GM23338 (cell line): ENCODE results near the gene TEKT3. TPM values are rescaled to one million over a fixed set of nuclear protein-coding genes. Genes with fewer than 3 reads are reported as not detected.

Experiments used
- ATAC-seq: fragments of 200-7000 bp; cut with Tn5 transposase; 3 replicates; pipeline ENCODE4 v1.9.1; 2020
- DNase-seq: peaks from one replicate; pipeline ENCODE4 v3.0.0-alpha.2; 2015; ENCODE audit warnings: low spot score
- H2AFZ ChIP-seq: fragments of 200-600 bp; sonication (generic); 2 replicates; pipeline ENCODE4 v1.8.0; 2016; ENCODE audit warnings: antibody characterized with exemption, mild to moderate bottlenecking, moderate library complexity
- H3F3A ChIP-seq: fragments of 200-600 bp; sonication (generic); replicated peaks from 2 replicates; pipeline ENCODE4 v1.8.0; 2017; ENCODE audit warnings: antibody characterized with exemption, mixed run types, low read depth
- H3K27ac ChIP-seq: fragments of 200-600 bp; sonication (generic); 2 replicates; pipeline ENCODE4 v1.6.1; 2016; ENCODE audit warnings: low read depth
- H3K27me3 ChIP-seq: fragments of 200-600 bp; sonication (generic); 2 replicates; pipeline ENCODE4 v1.8.0; 2016; ENCODE audit warnings: mild to moderate bottlenecking, mixed run types, moderate library complexity; ENCODE audit not compliant: insufficient read depth
- H3K36me3 ChIP-seq: fragments of 200-600 bp; sonication (generic); 2 replicates; pipeline ENCODE4 v1.8.0; 2016; ENCODE audit warnings: mild to moderate bottlenecking; ENCODE audit not compliant: insufficient read depth
- H3K4me1 ChIP-seq: fragments of 200-600 bp; sonication (generic); 2 replicates; pipeline ENCODE4 v1.8.0; 2016; ENCODE audit warnings: mild to moderate bottlenecking, moderate library complexity; ENCODE audit not compliant: insufficient read depth
- H3K4me2 ChIP-seq: fragments of 200-600 bp; sonication (generic); 2 replicates; pipeline ENCODE4 v1.7.1; 2017; ENCODE audit warnings: mixed run types
- H3K4me3 ChIP-seq: fragments of 200-600 bp; sonication (generic); 2 replicates; pipeline ENCODE4 v1.6.1; 2016; ENCODE audit warnings: mixed run types
- H3K79me2 ChIP-seq: fragments of 200-600 bp; sonication (generic); replicated peaks from 2 replicates; pipeline ENCODE4 v1.8.0; 2017; ENCODE audit warnings: mild to moderate bottlenecking; ENCODE audit not compliant: insufficient read depth
- H3K9me2 ChIP-seq: fragments of 200-600 bp; sonication (generic); 2 replicates; pipeline ENCODE4 v1.8.0; 2017; ENCODE audit not compliant: insufficient read depth
- H4K20me1 ChIP-seq: fragments of 200-600 bp; sonication (generic); replicated peaks from 2 replicates; pipeline ENCODE4 v1.8.0; 2017; ENCODE audit warnings: mild to moderate bottlenecking; ENCODE audit not compliant: insufficient read depth
- H3K27ac Mint-ChIP-seq: 2 replicates; pipeline ENCODE4 v1.8.0; 2020; ENCODE audit warnings: inconsistent platforms, mild to moderate bottlenecking, moderate library complexity, mixed read lengths
- H3K27me3 Mint-ChIP-seq: 3 replicates; pipeline ENCODE4 v1.8.0; 2022; ENCODE audit warnings: low read depth, mild to moderate bottlenecking, moderate library complexity, mixed read lengths, inconsistent platforms; ENCODE audit not compliant: insufficient read depth, poor library complexity
- H3K36me3 Mint-ChIP-seq: 3 replicates; pipeline ENCODE4 v1.8.0; 2021; ENCODE audit warnings: low read depth, mild to moderate bottlenecking, inconsistent platforms, moderate library complexity, mixed read lengths
- H3K4me1 Mint-ChIP-seq: 3 replicates; pipeline ENCODE4 v1.8.0; 2020; ENCODE audit warnings: mild to moderate bottlenecking, inconsistent platforms, mixed read lengths
- H3K4me3 Mint-ChIP-seq: 3 replicates; pipeline ENCODE4 v1.8.0; 2021; ENCODE audit warnings: moderate library complexity, mild to moderate bottlenecking, inconsistent platforms, mixed read lengths
- H3K9me3 Mint-ChIP-seq: 3 replicates; pipeline ENCODE4 v1.8.0; 2020; ENCODE audit warnings: moderate library complexity, mild to moderate bottlenecking, inconsistent platforms, mixed read lengths
- CREB1 ChIP-seq: fragments of 250-450 bp; sonication (Bioruptor Pico); IDR thresholded peaks from 2 replicates; pipeline ENCODE4 v1.5.0; 2020; ENCODE audit warnings: low read depth, mild to moderate bottlenecking, moderate library complexity
- CTCF ChIP-seq, 2 experiments: fragments of 200-600 bp in 1 of 2; sonication (generic) in 1 of 2; conservative IDR thresholded peaks; 2 replicates each; pipeline versions ENCODE4 v1.5.1 to v1.6.1; 2016 to 2017; ENCODE audit warnings: antibody characterized with exemption in 2 of 2, low read depth in 2 of 2, mild to moderate bottlenecking in 2 of 2, moderate library complexity in 1 of 2
- ETS1 ChIP-seq: IDR thresholded peaks from 2 replicates; pipeline ENCODE4 v1.6.1; 2016; ENCODE audit warnings: antibody characterized with exemption
- EZH2 ChIP-seq: fragments of 200-600 bp; sonication (generic); IDR thresholded peaks from one replicate; pipeline ENCODE4 v1.8.0; 2017; ENCODE audit warnings: antibody characterized with exemption, mild to moderate bottlenecking, low read depth; ENCODE audit not compliant: unreplicated experiment
- EZH2phosphoT487 ChIP-seq: fragments of 200-600 bp; sonication (generic); IDR thresholded peaks from one replicate; pipeline ENCODE4 v1.8.1; 2018; ENCODE audit warnings: antibody characterized with exemption; ENCODE audit not compliant: unreplicated experiment
- JUNB ChIP-seq: IDR thresholded peaks from one replicate; pipeline ENCODE4 v1.6.1; 2016; ENCODE audit warnings: antibody characterized with exemption; ENCODE audit not compliant: unreplicated experiment
- NANOG ChIP-seq: IDR thresholded peaks from 2 replicates; pipeline ENCODE4 v1.6.1; 2016; ENCODE audit warnings: antibody characterized with exemption, borderline replicate concordance
- POLR2AphosphoS5 ChIP-seq: IDR thresholded peaks from 2 replicates; pipeline ENCODE4 v1.6.1; 2016; ENCODE audit warnings: antibody characterized with exemption, low read depth
- STAT1 ChIP-seq: IDR thresholded peaks from one replicate; pipeline ENCODE4 v1.6.1; 2016; ENCODE audit warnings: antibody characterized with exemption; ENCODE audit not compliant: unreplicated experiment
- ZNF114 ChIP-seq: fragments of 250-450 bp; sonication (Bioruptor Pico); IDR thresholded peaks from 2 replicates; pipeline ENCODE4 v1.5.0; 2020; ENCODE audit warnings: mild to moderate bottlenecking, moderate library complexity
- ZNF331 ChIP-seq: fragments of 250-450 bp; sonication (Bioruptor Pico); IDR thresholded peaks from 2 replicates; pipeline ENCODE4 v1.5.0; 2020; ENCODE audit warnings: low read depth, mild to moderate bottlenecking, moderate library complexity
- polyA plus RNA-seq: library from polyadenylated mRNA; unstranded; fragments of >200 nt; fragmentation: Nextera tagmentation; extraction: Ambion mirVana; gene quantifications from 2 replicates; pipeline ENCODE4 v1.2.1, GENCODE V29; 2016
- total RNA-seq: library from RNA; depleted of rRNA; stranded (reverse); fragments of >200 nt; shearing (Covaris generic); gene quantifications from 2 replicates; pipeline ENCODE4 v1.2.3, GENCODE V29; 2014
- TF ChIP-seq, protein P1 (sequence below): IDR thresholded peaks from one replicate; pipeline ENCODE4 v1.6.1; 2018; ENCODE audit warnings: antibody characterized with exemption; ENCODE audit not compliant: unreplicated experiment

The TEKT3 gene
- total and polyA plus RNA-seq, 2 experiments from 2014 or later = 1.6 to 2.0 TPM

DNA sequence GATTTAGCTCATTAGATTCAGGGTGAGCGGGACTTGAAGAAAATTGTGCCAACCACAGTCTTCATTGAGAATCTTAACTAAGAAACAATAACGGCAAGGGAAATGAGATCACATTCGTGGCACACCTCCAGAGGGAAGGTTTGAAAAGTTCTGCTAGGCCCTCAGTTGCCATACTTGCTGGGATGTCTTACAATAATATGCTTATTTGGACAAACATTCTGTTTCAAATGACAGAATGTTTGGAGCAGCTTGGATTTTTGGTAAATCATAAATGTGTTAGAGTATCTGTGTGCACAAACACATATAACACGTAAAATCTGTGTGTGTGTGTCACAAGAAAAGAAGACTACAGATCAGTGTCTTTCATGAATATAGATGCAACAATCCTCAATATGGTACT is 24.6 kb upstream of the TEKT3 start:
- H2AFZ ChIP-seq = no peak overlapping the region
- no peak overlapping the region for H3K4me3 ChIP-seq
- H3K27me3 ChIP-seq = no peaks in the 10 kb centered on the region
- no peak overlapping the region for H3K4me2 ChIP-seq
- no peak for DNase-seq
- H3K4me1 ChIP-seq = no peaks in the 10 kb centered on the region
- H3K27ac Mint-ChIP-seq = no peak overlapping the region
- no peak overlapping the region for H3K4me3 Mint-ChIP-seq
- peaks cover 2% of the 10 kb centered on the region for H3K27me3 Mint-ChIP-seq
- no peaks in the 10 kb centered on the region for H3K36me3 Mint-ChIP-seq
- H3K79me2 ChIP-seq = no peaks in the 10 kb centered on the region
- TF ChIP-seq ZNF114 (CRISPR knock-in tag) (no peak), EZH2phosphoT487 (no peak)
- TF ChIP-seq, protein P1, sequence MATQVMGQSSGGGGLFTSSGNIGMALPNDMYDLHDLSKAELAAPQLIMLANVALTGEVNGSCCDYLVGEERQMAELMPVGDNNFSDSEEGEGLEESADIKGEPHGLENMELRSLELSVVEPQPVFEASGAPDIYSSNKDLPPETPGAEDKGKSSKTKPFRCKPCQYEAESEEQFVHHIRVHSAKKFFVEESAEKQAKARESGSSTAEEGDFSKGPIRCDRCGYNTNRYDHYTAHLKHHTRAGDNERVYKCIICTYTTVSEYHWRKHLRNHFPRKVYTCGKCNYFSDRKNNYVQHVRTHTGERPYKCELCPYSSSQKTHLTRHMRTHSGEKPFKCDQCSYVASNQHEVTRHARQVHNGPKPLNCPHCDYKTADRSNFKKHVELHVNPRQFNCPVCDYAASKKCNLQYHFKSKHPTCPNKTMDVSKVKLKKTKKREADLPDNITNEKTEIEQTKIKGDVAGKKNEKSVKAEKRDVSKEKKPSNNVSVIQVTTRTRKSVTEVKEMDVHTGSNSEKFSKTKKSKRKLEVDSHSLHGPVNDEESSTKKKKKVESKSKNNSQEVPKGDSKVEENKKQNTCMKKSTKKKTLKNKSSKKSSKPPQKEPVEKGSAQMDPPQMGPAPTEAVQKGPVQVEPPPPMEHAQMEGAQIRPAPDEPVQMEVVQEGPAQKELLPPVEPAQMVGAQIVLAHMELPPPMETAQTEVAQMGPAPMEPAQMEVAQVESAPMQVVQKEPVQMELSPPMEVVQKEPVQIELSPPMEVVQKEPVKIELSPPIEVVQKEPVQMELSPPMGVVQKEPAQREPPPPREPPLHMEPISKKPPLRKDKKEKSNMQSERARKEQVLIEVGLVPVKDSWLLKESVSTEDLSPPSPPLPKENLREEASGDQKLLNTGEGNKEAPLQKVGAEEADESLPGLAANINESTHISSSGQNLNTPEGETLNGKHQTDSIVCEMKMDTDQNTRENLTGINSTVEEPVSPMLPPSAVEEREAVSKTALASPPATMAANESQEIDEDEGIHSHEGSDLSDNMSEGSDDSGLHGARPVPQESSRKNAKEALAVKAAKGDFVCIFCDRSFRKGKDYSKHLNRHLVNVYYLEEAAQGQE = no peak
- no peaks in the 10 kb centered on the region for H4K20me1 ChIP-seq
- H3F3A ChIP-seq = no peaks in the 10 kb centered on the region
- no peaks in the 10 kb centered on the region for H3K9me3 Mint-ChIP-seq
- no peak overlapping the region for H3K27ac ChIP-seq
- no peaks in the 10 kb centered on the region for H3K4me1 Mint-ChIP-seq
- no peak for ATAC-seq
- H3K9me2 ChIP-seq = 0 out of 2 replicates have a peak, but pooled peaks cover 6% of the 10 kb centered on the region
- no peaks in the 10 kb centered on the region for H3K36me3 ChIP-seq

DNA sequence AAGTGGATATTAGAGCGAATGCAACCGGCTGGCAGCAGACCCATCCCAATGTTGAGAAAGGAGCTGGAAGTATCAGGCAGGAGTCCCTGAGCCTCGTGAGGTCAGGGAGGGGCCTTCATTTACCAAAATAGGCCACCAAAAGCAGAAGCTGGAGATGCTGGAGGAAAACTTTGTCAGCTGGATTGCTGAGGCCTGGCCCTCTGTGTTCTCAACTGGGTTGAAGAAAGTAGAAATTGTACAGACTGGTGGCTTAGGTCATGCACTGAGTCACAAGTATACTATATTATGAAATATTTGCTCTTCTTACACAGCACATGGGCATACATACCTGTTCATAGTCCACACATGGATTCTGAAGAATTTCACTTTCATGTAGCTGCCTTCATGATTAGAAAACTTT is 23.2 kb upstream of the TEKT3 start:
- Histone ChIP-seq H2AFZ (no peak overlapping the region), H3K4me3 (no peak overlapping the region), H3K27ac (no peak overlapping the region), H3K27me3 (no peaks in the 10 kb centered on the region), H4K20me1 (no peaks in the 10 kb centered on the region), H3K9me2 (0 out of 2 replicates have a peak, but pooled peaks cover 6% of the 10 kb centered on the region), H3K4me2 (no peak overlapping the region), H3F3A (no peaks in the 10 kb centered on the region), H3K4me1 (no peaks in the 10 kb centered on the region), H3K36me3 (no peaks in the 10 kb centered on the region), H3K79me2 (no peaks in the 10 kb centered on the region)
- no peak overlapping the region for H3K4me3 Mint-ChIP-seq
- no peak for ATAC-seq
- no peaks in the 10 kb centered on the region; the same call in 2 of the 3 replicates for H3K9me3 Mint-ChIP-seq
- H3K27me3 Mint-ChIP-seq = peaks cover 2% of the 10 kb centered on the region
- H3K4me1 Mint-ChIP-seq = no peaks in the 10 kb centered on the region
- H3K27ac Mint-ChIP-seq = no peak overlapping the region
- H3K36me3 Mint-ChIP-seq = no peaks in the 10 kb centered on the region
- DNase-seq = no peak
- TF ChIP-seq ZNF331 (CRISPR knock-in tag) = no peak
- no peak for TF ChIP-seq EZH2phosphoT487
- TF ChIP-seq EZH2 = no peak
- no peak for TF ChIP-seq ETS1
- TF ChIP-seq CTCF (conservative IDR thresholded peaks at IDR 0.05; ENCODE audit: low read depth in 2 of 2) = no peak
- TF ChIP-seq STAT1 = no peak
- TF ChIP-seq POLR2AphosphoS5 = no peak
- no peak for TF ChIP-seq ZNF114 (CRISPR knock-in tag)
- TF ChIP-seq, protein P1 = no peak
- TF ChIP-seq CREB1 = no peak
- TF ChIP-seq NANOG = no peak
- no peak for TF ChIP-seq JUNB
